ENCODE data around the gene IFIT2. TPM values are rescaled to one million over a fixed set of nuclear protein-coding genes. Genes with fewer than 3 reads are reported as not detected.
"Not testable (repeated sequence)": the region's sequence is repeated elsewhere in the genome, so short reads cannot be mapped to it uniquely, and the experiment has no call there.

IFIT2 gene
- total RNA-seq, 4 donors from 2014 or later: 0.41 to 2.1 (median 0.78) TPM

- Histone ChIP-seq H3K36me3 (no peaks in the 10 kb centered on the region), H3K27ac (peak overlapping the region; percentile 41 to 82 (median 80)), H3K9me3 (no peaks in the 10 kb centered on the region), H3K4me1 (peaks cover 32 to 47% of the 10 kb centered on the region in 2 donors), H3K27me3 (no peaks in the 10 kb centered on the region), H3K4me3 (no peak overlapping the region)
- in situ Hi-C loops (cut with MboI; ENCODE audit: low sequenced_read_pairs in 4 of 4): no loop called here
- no peak for DNase-seq
- no peak for ATAC-seq
- intact Hi-C loops (cut with DNase I; ENCODE audit: low total_unique reads): no loop called here
- no peak for TF ChIP-seq CTCF (IDR thresholded peaks at IDR 0.05 in 4 of 5, conservative IDR thresholded peaks at IDR 0.05 in 1 of 5)
- no peak for TF ChIP-seq POLR2A (IDR thresholded peaks at IDR 0.05)
Measured at GRCh38 chr10:89330537-89331212, 28.8 kb downstream of the IFIT2 start.

GRCh38 chr10:89331487-89332122 lies 29.8 kb downstream of the IFIT2 start:
- H3K4me3 ChIP-seq: peak overlapping the region in 3 of 4 donors; percentile 33 to 49 (median 41)
- ATAC-seq: not testable (repeated sequence)

GRCh38 chr10:89332123-89332633 lies 30.3 kb downstream of the IFIT2 start:
- TF ChIP-seq CTCF (IDR thresholded peaks at IDR 0.05 in 4 of 5, conservative IDR thresholded peaks at IDR 0.05 in 1 of 5): no peak
- TF ChIP-seq POLR2A (IDR thresholded peaks at IDR 0.05): no peak
- no peaks in the 10 kb centered on the region for H3K27me3 ChIP-seq
- peak; percentile 41 to 59 for ATAC-seq
- no peaks in the 10 kb centered on the region for H3K9me3 ChIP-seq
- H3K27ac ChIP-seq: peak overlapping the region; percentile 56 to 82 (median 72)
- H3K4me1 ChIP-seq: peaks cover 32 to 47% of the 10 kb centered on the region in 2 donors
- in situ Hi-C loops (cut with MboI; ENCODE audit: low sequenced_read_pairs in 4 of 4) (no loop called here), intact Hi-C loops (cut with DNase I; ENCODE audit: low total_unique reads) (no loop called here)
- peak overlapping the region; percentile 33 to 49 (median 42) for H3K4me3 ChIP-seq
- DNase-seq: no peak
- H3K36me3 ChIP-seq: no peaks in the 10 kb centered on the region

More at GRCh38 chr10:89331487-89332122, 29.8 kb downstream of the IFIT2 start:
- H3K9me3 ChIP-seq; DNase-seq; H3K27me3 ChIP-seq; intact Hi-C loops (cut with DNase I; ENCODE audit: low total_unique reads); in situ Hi-C loops (cut with MboI; ENCODE audit: low sequenced_read_pairs in 4 of 4); H3K36me3 ChIP-seq: not testable (repeated sequence)
- Histone ChIP-seq H3K27ac (peak overlapping the region; percentile 56 to 82 (median 80)), H3K4me1 (peaks cover 32 to 47% of the 10 kb centered on the region in 2 donors)

GRCh38 chr10:89335226-89335625 lies 33.4 kb downstream of the IFIT2 start:
- peak overlapping the region in 1 of 4 donors; percentile 13 for H3K27ac ChIP-seq
- TF ChIP-seq POLR2A (IDR thresholded peaks at IDR 0.05): no peak
- TF ChIP-seq CTCF (IDR thresholded peaks at IDR 0.05 in 4 of 5, conservative IDR thresholded peaks at IDR 0.05 in 1 of 5): no peak
- no peaks in the 10 kb centered on the region for H3K36me3 ChIP-seq
- intact Hi-C loops (cut with DNase I; ENCODE audit: low total_unique reads) (loop anchor here (5.0 kb wide), 1 partner anchor 38 kb away; no protein-coding TSS in a partner anchor), in situ Hi-C loops (cut with MboI; ENCODE audit: low sequenced_read_pairs in 4 of 4) (no loop called here)
- peaks cover 16 to 37% of the 10 kb centered on the region in 2 donors for H3K4me1 ChIP-seq
- H3K27me3 ChIP-seq: no peaks in the 10 kb centered on the region
- H3K4me3 ChIP-seq: no peak overlapping the region
- DNase-seq (no peak), ATAC-seq (no peak)
- H3K9me3 ChIP-seq: no peaks in the 10 kb centered on the region

- H3K9me3 ChIP-seq: no peaks in the 10 kb centered on the region
- no peaks in the 10 kb centered on the region for H3K36me3 ChIP-seq
- ATAC-seq: no peak
- no peak for DNase-seq
- H3K27me3 ChIP-seq: no peaks in the 10 kb centered on the region
- in situ Hi-C loops (cut with MboI; ENCODE audit: low sequenced_read_pairs in 4 of 4): no loop called here
- H3K4me3 ChIP-seq: no peak overlapping the region
- H3K4me1 ChIP-seq: peaks cover 16 to 31% of the 10 kb centered on the region in 2 donors
- TF ChIP-seq CTCF (IDR thresholded peaks at IDR 0.05 in 4 of 5, conservative IDR thresholded peaks at IDR 0.05 in 1 of 5) (no peak), POLR2A (IDR thresholded peaks at IDR 0.05) (no peak)
- intact Hi-C loops (cut with DNase I; ENCODE audit: low total_unique reads): loop anchor here (5.0 kb wide), 1 partner anchor 39 kb away; no protein-coding TSS in a partner anchor
- H3K27ac ChIP-seq: no peak overlapping the region
Measured at GRCh38 chr10:89336241-89336640, 34.4 kb downstream of the IFIT2 start.

Data from gastrocnemius medialis (tissue), 4 donors.